GM21717 (cell line): ENCODE results near the gene CNNM2.
"Not testable (repeated sequence)": the region's sequence is repeated elsewhere in the genome, so short reads cannot be mapped to it uniquely, and the experiment has no call there.

Source experiments
- ATAC-seq: cut with Tn5 transposase; IDR thresholded peaks from one replicate; pipeline ENCODE4 v1.9.1; 2021; ENCODE audit warnings: mild to moderate bottlenecking, moderate library complexity; ENCODE audit not compliant: unreplicated experiment

CNNM2 gene

GRCh38 chr10:103130180-103130579 lies 212.1 kb downstream of the CNNM2 start:
- ATAC-seq: not testable (repeated sequence)

GRCh38 chr10:103130910-103131309 lies 212.8 kb downstream of the CNNM2 start:
- no peak for ATAC-seq

GRCh38 chr10:103135168-103135567 lies 217.1 kb downstream of the CNNM2 start:
- not testable (repeated sequence) for ATAC-seq

- no peak for ATAC-seq
Observed at GRCh38 chr10:103139803-103140202, 221.7 kb downstream of the CNNM2 start.
